Measurements from ENCODE around the gene SLC44A5.
"Not testable (repeated sequence)": the region's sequence is repeated elsewhere in the genome, so short reads cannot be mapped to it uniquely, and the experiment has no call there.

Gene SLC44A5

DNA sequence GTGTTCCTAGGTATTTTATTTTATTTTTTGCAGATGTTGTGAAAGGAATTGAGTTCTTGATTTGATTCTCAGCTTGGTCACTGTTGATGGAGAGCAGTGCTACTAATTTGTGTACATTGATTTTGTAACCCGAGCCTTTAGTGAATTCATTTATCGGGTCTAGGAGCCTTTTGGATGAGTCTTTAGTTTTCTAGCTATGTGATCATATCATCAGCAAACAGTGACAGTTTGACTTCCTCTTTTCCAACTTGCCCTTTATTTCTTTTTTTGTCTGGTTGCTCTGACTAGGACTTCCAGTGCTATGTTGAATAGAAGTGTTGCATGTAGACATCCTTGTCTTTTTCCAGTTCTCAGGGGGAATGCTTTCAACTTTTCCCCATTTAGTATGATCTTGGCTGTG is 337.8 kb downstream of the SLC44A5 start:
- no peak for DNase-seq (ENCODE audit: low spot score)

DNA sequence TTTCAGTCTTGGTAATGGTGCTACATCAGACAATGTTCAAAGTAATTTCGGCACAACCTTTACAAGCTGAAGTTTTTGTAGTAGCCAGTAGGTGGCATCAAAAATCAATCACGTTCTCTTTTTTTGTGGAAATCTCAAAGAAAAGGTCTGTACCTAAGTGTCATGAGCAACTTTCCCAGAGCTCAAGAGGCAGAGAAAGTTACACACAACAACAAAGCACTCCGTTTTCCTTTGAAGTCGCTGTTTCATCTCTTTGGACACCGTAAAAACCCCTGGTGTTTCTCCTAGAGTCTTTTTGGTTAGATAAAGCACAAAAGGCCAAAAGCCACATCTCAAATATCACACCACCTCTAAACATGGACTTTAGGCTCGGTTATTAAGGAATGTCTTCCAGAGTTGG is 345.1 kb downstream of the SLC44A5 start:
- DNase-seq (ENCODE audit: low spot score) = peak; percentile 8

GRCh38 chr1:75264112-75264511 is 346.8 kb downstream of the SLC44A5 start:
- no peak for DNase-seq (ENCODE audit: low spot score)

DNA sequence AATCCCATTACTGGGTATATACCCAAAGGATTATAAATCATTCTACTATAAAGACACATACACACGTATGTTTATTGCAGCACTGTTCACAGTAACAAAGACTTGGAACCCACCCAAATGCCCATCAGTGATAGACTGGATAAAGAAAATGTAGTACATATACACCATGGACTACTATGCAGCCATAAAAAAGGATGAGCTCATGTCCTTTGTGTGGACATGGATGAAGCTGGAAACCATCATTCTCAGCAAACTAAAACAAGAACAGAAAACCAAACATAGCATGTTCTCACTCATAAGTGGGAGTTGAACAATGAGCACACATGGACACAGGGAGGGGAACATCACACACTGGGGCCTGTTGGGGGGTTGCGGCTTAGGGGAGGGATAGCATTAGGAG is 347.3 kb downstream of the SLC44A5 start:
- DNase-seq (ENCODE audit: low spot score) = not testable (repeated sequence)

DNA sequence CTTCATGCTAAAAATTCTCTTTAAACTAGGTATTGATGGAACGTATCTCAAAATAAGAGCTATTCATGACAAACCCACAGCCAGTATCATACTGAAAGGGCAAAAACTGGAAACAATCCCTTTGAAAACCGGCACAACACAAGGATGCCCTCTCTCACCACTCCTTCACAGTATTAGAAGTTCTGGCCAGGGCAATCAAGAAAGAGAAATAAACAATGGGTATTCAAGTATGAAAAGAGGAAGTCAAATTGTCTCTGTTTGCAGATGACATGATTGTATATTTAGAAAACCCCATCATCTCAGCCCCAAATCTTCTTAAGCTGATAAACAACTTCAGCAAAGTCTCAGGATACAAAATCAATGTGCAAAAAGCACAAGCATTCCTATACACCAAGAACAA is 349.0 kb downstream of the SLC44A5 start:
- not testable (repeated sequence) for DNase-seq (ENCODE audit: low spot score)

DNA sequence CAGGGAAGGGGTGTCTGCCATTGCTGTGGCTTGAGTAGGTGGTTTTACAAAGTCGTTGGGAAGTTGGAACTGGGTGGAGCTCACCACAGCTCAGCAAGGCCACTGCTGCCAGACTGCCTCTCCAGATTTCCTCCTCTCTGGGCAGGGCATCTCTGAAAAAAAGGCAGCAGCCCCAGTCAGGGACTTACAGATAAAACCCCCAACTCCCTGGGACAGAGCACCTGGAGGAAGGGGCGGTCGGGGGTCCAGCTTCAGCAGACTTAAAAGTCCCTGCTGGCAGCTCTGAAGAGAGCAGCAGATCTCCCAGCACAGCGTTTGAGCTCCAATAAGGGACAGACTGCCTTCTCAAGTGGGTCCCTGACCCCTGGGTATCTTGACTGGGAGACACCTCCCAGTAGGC is 352.6 kb downstream of the SLC44A5 start:
- DNase-seq (ENCODE audit: low spot score) = no peak

- no peak for DNase-seq (ENCODE audit: low spot score)
Measured at GRCh38 chr1:75257424-75257823, 353.5 kb downstream of the SLC44A5 start.

DNA sequence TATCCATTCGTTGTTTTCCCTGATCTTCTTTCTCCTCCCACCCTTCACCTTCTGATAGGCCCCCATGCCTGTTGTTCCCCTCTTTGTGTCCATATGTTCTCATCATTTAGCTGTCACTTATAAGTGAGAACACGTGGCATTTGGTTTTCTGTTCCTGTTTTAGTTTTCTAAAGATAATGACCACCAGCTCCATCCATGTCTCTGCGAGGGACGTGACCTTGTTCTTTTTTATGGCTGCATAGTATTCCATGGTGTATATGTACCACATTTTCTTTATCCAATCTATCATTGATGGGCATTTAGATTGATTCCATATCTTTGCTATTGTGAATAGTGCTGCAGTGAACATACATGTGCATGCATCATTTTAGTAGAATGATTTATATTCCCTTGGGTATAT is 360.8 kb downstream of the SLC44A5 start:
- DNase-seq (ENCODE audit: low spot score) = not testable (repeated sequence)

DNA sequence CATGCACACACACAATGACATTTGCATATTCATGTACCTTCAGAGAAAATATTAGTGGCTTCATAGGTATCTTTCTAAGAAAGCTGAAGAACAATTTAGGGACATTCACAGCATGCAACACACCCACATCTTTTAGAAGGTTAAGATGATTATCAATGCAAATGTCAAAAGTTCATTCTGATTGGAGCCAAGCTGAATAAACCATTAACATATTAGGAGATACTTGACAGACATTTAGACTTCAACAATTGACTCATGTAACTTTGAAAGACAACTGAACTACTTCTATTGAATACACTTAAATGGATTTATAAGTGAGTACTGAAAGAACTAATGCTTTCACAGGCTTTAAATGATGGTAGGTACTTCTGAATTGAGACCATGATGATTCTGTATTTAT is 365.7 kb downstream of the SLC44A5 start:
- no peak for DNase-seq (ENCODE audit: low spot score)

- DNase-seq (ENCODE audit: low spot score) = no peak
Measured at GRCh38 chr1:75243124-75243523, 367.8 kb downstream of the SLC44A5 start.

DNA sequence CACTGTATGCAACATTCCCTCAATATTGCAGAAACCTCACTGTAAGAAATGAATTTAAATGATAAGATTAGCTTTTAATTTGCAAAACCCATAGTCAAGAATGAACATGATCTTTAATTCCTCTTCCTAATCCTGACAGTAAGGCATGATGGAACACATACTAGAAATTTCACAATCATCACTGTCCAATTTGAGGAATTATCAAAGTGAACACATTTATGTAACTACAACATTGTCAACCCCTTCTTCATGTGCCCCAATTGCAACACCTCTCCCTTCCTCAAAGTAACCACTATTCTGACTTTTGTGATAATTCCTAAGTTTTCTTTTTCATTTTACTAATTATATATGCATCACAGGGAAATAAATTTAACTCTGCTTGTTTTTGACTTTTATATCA is 373.6 kb downstream of the SLC44A5 start:
- no peak for DNase-seq (ENCODE audit: low spot score)

DNA sequence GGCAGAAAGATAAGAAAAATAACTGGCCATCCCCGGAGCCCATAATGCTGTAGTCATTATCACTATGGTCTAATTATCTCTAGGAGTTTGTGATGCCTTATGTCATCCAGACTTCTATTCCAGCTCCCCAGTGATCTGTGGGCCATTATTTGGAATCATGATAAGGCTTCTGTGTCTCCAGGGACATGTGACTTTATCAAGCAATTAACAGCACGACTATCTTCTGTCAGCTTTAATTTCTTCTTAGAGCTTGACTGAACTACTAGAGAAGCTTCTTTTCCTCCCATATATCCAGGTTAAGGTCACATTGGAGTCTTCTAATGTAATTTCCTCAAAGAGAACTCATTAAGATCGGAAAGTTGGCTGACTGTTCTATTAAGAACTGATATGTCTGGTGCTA is 376.4 kb downstream of the SLC44A5 start:
- no peak for DNase-seq (ENCODE audit: low spot score)

DNA sequence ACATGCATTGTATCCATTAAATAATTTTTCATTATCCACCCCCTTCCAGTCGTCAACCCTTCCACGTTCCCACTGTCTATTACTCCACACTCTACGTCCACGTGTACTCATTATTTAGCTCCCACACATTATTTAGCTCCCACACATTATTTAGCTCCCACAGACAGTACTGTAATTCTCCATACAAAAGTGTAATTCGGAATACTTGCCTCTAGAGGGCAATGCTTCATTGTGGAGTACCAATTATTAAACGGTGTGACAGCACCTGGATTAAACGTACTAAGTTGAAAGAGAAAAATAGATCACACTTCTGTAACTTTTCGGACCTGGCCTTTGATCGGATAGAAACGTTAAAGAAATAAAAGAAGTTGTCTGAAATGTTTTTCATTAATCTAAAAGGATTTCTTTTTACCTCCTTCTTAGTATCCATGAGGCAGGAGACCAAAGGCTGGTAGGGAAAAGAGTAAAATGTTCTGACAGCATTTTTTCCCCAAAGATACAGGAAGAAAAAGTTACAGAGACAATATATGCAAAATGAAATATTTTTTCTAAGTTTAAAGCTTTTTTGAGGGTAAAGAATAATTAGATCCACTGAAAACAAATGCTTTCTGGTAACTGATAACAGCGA is 377.5 kb downstream of the SLC44A5 start:
- DNase-seq (ENCODE audit: low spot score) = peak; percentile 10

GRCh38 chr1:75220072-75220471 is 390.8 kb downstream of the SLC44A5 start:
- no peak for DNase-seq (ENCODE audit: low spot score)

DNA sequence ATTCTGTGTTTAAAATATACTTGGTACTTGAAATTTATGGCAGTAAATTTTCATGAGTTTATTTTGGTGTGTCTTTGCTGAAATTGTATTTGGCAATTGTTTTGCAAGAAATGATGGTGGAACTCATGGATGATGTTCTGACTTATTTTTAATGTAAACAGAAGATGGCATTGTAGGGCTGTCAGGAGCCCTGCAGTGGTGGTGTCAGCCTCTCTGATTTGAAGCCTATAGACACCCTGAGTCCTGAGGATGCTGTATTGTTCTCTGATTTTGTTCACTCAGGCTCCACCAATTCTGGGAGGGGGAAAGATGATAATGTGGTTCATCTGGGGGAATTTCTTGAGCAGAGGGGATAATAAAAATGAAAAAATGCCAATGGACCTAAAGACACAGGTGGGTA is 396.9 kb downstream of the SLC44A5 start:
- no peak for DNase-seq (ENCODE audit: low spot score)

DNA sequence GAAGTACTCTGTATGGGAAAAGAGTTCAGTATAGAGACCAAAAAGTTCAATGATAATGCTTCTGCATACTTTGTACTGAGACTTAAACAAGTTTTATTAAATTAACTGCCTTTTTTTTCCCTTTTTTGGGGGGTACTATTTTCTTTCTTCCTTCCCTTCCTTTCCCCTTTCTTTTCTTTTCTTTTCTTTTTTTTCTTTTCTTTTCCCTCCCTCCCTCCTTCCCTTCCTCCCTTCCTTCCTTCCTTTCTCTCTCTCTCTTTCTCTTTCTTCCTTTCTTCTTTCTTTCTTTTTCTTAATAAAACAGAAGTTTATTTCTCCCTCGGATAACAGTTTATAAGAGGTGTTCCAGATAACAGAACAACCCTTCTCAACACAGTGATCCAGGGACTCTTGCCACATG is 399.3 kb downstream of the SLC44A5 start:
- DNase-seq (ENCODE audit: low spot score) = no peak

DNA sequence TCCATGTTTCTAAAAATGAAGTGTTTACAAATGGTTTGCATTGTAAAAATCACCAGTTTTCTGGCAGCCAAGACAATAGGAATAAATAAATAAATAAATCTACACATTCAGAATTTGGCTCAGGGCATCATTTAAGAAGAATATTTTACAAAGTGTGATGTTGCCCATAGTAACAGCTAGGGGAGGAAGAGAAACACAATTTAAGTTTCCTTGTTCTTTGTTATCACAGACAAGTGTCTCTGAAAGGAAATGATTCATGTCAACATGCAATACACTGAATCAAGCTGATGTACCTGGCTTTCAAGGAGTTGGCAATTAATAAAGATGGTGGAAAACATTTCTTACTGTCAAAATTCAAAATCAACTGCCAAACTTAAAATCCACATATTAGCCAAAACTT is 402.1 kb downstream of the SLC44A5 start:
- DNase-seq (ENCODE audit: low spot score) = no peak

DNA sequence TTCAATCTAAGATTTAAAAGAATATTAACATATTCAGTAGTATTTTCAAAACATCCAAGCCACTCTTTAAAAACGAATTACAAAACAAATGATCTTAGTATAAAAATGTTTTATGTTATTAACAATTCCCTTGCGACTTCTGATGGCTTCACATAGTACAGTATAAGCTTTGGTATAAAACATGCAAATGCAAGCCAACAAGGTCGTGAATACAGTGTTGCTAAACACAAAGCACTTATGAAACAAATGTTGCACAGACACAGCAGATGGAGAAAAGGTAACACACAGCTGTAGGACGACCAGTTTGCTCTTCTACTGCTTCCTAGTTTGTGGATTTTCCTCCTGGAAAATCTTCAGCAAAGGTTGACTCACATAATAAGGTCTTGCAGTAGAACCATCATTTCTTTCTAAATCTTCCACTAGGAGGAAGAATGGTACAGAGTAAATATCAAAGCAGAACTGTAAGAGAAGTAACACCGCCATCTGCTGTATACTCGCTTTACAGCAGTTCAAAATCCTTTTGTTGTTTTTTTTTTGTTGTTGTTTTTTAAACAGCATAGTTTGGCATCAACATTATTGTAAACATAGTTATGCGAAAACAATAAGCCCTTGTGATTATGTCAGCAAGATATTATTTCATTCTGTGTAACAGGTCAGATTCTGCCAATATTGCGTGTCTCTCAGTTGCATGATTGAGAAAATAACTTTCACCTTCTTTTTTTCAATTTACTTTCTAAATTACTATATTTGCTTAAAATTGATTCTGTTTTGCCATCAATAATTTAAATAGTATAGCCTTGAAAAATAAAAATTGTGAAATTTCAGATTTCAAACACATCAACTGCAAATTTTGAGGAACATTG is 407.3 kb downstream of the SLC44A5 start:
- peak; percentile 25 for DNase-seq (ENCODE audit: low spot score)

GRCh38 chr1:75202751-75203150 is 408.2 kb downstream of the SLC44A5 start:
- no peak for DNase-seq (ENCODE audit: low spot score)

- DNase-seq (ENCODE audit: low spot score) = no peak
Measured at GRCh38 chr1:75198761-75199160, 412.2 kb downstream of the SLC44A5 start.

DNA sequence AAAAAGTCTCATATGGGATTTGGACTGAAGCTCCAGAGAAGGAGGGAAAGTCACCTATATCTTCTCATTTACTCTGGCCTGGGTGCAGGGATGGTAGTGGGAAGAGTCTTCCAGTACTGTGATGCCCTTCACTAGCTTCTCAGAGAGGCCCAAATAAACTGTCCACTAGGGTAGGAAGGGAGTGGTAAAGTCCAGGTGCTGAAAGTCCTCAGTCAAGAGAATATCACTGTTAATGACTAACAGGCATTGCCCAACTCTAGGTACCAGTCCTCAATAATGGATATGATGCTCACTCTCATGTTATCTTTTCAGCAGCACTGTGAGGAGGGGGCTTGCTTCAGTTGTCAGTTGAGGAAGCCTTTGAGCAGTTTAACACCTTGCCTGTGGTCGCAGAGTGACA is 412.8 kb downstream of the SLC44A5 start:
- no peak for DNase-seq (ENCODE audit: low spot score)

GRCh38 chr1:75188892-75189291 is 422.0 kb downstream of the SLC44A5 start:
- DNase-seq (ENCODE audit: low spot score) = no peak

DNA sequence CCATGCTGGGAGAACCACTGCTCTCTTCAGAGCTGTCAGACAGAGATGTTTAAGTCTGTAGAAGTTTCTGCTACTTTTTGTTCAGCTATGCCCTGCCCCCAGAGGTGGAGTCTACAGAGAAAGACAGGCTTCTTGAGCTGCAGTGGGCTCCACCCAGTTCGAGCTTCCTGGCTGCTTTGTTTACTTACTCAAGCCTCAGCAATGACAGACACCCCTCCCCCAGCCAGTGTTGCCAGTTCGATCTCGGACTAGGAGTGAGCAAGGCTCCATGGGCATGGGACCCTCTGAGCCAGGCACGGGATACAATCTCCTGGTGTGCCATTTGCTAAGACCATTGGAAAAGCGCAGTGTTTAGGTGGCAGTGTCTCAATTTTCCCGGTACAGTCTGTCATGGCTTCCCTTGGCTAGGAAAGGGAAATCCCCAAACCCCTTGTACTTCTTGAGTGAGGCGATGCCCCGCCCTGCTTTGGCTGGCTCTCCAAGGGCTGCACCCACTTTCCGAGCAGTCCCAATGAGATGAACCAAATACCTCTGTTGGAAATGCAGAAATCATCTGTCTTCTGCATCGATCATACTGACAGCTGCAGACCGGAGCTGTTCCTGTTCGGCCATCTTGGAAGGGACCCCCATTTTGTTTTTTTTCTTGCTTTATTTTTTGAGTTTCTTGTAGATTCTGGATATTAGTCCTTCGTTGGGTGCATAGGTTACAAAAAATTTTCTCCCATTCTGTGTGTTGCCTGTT is 429.5 kb downstream of the SLC44A5 start:
- DNase-seq (ENCODE audit: low spot score) = not testable (repeated sequence)
